Sigmoid colon (tissue), 3 donors: Measurements from ENCODE around the gene FRAS1.

Experiments used
- POLR2A ChIP-seq, 2 donors: fragments of 450-650 bp; IDR thresholded peaks; one replicate each; pipeline ENCODE4 v1.6.1; 2016; ENCODE audit warnings: antibody characterized with exemption in 2 of 2, mild to moderate bottlenecking in 2 of 2, moderate library complexity in 2 of 2
- TF ChIP-seq, protein P1 (sequence below), 4 experiments: fragments of 450-650 bp in 3 of 4; fragments of 200-600 bp in 1 of 4; IDR thresholded peaks; one replicate each; pipeline ENCODE4 v1.5.1; 2016 to 2019; ENCODE audit warnings: antibody characterized with exemption in 4 of 4, mild to moderate bottlenecking in 3 of 4, moderate library complexity in 2 of 4

DNA sequence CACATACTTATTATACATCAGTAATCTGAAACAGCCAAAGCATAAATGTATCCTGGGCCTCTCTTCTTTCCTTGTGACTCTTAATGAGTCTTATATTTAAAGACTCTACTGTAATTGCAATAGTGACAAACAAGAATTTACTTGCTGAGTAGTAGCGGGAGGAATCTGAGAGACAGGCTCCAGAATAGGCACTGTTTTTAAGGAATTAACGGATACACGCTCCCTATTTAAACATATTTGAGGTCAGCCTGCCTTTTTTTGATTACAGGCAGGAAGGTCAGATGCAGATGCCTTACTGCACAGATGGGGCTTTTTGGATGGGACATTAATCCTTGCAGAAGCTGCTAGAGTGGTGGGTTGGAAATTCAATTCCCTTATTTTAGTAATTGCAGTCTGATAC is 298.2 kb downstream of the FRAS1 start:
- TF ChIP-seq POLR2A (IDR thresholded peaks at IDR 0.05) = no peak
- TF ChIP-seq, protein P1, sequence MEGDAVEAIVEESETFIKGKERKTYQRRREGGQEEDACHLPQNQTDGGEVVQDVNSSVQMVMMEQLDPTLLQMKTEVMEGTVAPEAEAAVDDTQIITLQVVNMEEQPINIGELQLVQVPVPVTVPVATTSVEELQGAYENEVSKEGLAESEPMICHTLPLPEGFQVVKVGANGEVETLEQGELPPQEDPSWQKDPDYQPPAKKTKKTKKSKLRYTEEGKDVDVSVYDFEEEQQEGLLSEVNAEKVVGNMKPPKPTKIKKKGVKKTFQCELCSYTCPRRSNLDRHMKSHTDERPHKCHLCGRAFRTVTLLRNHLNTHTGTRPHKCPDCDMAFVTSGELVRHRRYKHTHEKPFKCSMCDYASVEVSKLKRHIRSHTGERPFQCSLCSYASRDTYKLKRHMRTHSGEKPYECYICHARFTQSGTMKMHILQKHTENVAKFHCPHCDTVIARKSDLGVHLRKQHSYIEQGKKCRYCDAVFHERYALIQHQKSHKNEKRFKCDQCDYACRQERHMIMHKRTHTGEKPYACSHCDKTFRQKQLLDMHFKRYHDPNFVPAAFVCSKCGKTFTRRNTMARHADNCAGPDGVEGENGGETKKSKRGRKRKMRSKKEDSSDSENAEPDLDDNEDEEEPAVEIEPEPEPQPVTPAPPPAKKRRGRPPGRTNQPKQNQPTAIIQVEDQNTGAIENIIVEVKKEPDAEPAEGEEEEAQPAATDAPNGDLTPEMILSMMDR (IDR thresholded peaks at IDR 0.05) = no peak
